ENCODE data around the gene CPSF3.

CPSF3 gene

DNA sequence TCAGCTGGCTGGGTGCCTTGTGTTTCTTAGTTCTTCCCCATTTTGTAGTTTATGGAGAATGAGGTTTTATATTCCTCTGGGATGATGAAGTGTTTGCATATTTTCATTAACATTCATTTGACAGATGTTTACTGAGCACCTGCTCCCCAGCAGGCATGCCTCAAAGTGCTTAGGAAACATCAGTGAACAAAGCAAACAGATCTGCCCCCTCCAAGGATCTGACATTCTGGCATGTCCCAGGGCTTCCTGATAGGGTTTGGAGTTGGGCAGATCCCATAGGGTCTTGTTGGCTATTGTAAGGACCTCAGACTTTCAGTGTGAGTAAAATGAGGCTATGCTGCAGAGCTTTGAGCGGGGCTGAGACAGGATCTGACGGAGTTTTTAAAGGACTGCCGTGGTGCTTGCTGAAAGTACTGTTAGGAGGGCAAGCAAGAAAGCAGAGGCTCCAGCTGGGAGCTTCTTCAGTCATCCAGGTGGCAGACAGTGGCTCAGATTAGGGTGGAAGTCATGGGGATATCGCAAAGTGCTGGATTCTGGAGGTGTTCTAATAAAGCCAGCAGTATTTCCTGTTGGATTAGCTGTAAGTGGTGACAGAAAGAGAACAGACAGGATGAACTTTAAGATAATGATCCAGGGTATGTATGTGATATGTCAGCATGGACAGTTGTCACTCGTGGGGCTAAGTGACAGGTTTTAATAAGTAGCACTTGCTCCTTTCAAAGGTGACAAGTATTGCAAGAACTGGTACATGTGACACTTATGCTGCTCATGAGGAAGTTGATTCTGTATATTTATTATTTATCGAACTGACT lies 39.6 kb downstream of the CPSF3 start:
- DNase-seq (ENCODE audit: low read depth in 2 of 2, low spot score in 1 of 2) = no peak

DNA sequence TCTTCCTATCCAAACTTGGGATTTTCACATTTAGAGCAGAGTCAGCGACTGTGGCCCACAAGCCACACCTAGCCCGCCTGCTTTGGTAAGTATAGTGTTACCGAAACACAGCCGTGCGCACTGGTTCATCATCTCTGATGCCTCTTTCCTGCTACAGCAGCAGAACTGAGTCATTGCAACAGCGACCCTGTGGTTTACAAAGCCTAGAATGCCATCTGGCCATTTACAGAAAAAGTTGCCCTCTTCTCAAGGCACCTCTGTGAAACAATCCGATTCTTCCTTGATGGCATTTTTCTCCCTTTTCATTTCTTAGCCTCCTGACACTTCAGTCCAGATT lies 40.2 kb downstream of the CPSF3 start:
- DNase-seq (ENCODE audit: low read depth in 2 of 2, low spot score in 1 of 2) = no peak

DNA sequence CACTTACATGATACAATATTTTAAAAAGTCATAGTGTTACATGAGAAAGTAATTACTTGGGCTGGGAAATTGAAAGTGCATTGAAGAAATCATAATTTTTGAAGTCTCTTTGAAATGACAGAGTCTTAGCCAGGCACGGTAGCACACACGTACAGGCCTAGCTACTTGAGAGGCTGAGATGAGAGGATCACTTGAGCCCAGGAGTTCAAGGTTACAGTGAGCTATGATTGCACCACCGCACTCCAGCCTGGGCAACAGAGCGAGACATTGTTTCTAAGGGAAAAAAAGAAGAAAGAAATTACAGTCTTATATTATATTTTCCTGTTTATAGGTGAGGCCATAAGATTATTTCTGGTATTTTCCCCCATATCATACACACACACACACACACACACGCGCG lies 41.7 kb downstream of the CPSF3 start:
- DNase-seq (ENCODE audit: low read depth in 2 of 2, low spot score in 1 of 2) = no peak

DNA sequence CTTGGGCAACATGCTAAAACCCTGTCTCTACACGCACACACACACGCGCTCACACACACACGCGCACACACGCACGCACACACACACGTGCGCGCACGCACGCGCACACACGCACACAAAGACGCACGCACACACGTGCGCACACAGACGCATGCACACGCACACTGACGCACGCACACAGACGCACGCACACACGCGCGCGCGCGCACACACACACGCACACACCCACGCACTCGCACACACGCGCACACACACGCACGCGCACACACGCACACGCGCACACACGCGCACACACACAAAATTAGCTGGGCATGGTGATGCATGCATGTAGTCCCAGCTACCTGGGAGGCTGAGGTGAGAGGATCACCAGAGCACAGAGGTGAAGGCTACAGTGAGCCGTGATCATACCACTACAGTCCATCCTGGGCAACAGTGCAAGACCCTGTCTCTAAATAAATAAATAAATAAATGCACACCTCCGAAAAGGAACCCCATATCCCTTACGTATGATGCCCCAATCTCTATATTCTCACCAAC lies 42.8 kb downstream of the CPSF3 start:
- DNase-seq (ENCODE audit: low read depth in 2 of 2, low spot score in 1 of 2) = no peak

DNA sequence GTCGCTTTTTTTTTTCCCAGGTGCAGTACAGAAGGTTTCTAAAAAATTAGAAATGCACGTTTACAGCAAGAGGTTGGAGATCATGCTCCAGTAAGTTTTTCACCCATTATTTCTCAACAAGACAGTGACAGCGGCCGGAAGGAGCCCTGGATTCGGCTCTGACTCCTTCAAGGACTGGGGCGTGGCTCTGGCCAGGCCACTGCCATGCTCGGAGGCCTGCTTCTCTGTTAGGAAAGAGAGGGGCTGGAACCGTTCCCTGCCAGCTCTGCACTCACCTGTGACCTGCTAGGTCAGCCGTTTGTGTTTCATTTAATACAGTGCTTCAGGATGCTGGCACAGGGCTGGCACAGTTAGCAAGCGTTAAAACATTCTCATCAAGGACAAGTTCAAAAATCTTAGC lies 44.2 kb downstream of the CPSF3 start:
- DNase-seq (ENCODE audit: low read depth in 2 of 2, low spot score in 1 of 2) = no peak

DNA sequence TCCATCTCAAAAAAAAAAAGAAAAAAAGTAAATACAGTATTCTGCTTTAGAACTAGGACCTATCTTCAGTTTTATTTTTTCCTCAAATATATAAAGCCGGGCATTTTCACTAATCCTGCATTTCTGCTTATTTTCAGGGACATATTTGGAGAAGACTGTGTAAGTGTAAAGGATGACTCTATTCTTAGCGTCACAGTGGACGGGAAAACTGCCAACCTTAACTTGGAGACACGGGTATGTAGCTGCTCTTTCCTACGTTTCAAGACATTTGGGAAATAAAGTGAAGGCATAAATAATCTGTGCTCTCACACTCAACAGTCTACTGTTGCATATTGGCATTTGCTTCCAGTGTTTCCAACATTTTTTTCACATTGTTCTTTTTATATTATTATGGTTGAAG lies 47.8 kb downstream of the CPSF3 start:
- DNase-seq (ENCODE audit: low read depth in 2 of 2, low spot score in 1 of 2) = no peak

DNA sequence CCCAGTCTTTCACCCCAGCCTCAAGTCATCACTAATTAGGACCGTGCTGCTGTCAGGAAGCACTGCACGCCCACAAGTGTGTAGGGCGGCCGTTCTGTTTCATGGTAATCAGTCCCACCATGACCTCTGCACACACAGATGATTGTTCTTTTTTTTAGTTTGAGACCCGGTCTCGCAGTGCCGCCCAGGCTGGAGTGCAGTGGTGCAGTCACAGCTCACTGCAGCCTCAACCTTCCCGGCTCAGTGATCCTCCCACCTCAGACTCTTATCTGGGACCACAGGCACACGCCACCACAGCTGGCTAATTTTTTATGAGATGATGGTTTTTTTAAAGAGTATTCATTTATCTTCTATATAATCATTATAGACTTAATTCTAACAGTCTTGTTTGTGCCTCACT lies 49.1 kb downstream of the CPSF3 start:
- no peak for DNase-seq (ENCODE audit: low read depth in 2 of 2, low spot score in 1 of 2)

DNA sequence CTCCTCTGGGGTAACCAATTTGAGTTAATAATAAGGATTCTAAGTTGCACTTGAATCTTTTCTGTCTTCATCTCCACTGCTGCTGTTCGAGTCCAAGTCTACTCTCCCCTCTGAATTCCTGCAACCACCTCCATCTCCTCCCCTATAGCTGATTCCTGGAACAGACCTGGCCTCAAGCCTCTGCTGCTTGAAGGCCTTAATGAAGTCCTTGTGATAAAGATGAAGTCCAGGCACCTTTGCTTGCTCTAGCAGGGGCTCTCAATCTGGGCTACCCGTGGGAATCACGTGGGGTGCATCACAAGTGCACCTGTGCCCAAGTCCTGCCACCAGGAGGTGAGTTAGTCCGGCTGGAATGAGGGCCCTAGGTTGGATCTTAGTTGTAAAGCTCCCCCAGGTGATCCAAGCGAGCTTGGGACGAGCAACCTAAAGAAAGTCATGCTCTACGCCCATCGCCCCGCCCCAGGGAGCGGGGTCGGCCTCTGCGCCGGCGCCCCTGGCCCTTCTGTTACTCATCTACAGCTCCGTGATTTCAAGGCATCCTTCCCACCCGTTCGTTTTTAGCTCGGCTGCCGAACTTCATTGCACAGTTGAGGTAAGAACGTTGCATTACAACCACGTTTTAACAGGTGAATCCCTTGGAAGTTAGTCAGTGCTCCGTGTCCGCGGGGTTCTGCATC lies 50.0 kb downstream of the CPSF3 start:
- no peak for DNase-seq (ENCODE audit: low read depth in 2 of 2, low spot score in 1 of 2)

DNA sequence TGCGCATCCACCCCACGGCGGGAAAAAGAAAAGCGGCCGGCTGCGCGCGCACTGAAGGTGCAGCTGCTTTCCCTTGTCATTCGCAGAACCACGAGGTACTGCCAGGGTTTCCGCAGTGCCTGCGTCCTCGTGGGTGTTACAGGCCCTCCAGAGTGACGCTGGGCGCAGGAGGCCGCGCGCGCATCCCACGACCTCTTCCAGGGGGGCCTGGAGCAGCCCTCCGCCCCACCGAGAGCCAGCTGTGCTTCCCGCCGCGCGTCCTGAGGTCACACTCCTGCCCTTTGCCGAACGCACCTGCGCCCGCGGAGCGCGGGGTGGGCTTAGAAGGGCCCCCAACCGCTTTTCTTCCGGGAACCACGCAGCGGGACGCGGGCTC lies 50.5 kb downstream of the CPSF3 start:
- DNase-seq (ENCODE audit: low read depth in 2 of 2, low spot score in 1 of 2) = peak; percentile 27 to 34

DNA sequence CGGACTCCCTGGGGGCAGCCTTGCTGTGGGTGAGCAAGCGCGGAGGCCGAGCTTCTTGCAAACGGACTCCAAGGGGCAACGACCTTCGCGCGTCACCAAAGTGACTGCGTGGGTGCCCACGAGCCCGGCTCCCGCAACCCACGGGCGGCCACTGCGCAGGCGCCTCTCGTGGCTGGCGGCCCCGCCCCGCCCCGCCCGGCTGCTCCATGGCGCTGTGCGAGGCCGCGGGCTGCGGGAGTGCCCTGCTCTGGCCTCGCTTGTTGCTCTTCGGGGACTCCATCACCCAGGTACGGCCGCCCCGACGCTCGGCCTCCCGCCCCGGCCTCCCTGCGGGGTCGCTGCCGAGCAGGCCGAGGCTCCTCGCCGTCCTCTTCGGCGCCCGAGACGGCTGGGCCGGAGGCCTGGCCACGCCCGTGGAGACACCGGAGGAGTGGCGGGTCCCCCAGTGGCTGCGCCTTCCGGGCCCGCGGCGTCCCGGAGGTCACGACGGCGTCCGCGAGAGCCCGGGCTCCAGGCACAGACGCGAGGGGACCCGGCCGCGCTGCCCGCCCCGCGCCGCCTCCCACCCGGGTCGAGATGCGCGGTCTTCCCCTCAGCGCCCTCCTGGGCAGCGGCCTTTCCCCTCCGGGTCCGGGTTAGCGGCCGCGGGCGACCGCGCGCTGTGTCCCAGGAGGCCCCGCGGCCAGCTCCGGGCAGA lies 51.1 kb downstream of the CPSF3 start, which contains the start of gene IAH1:
IAH1 (plus strand) TSS at position 191 of the 697 bp plus-strand sequence; CDS start at position 207, 16 bp downstream.
- DNase-seq (ENCODE audit: low read depth in 2 of 2, low spot score in 1 of 2) = peak; percentile 54 to 66

DNA sequence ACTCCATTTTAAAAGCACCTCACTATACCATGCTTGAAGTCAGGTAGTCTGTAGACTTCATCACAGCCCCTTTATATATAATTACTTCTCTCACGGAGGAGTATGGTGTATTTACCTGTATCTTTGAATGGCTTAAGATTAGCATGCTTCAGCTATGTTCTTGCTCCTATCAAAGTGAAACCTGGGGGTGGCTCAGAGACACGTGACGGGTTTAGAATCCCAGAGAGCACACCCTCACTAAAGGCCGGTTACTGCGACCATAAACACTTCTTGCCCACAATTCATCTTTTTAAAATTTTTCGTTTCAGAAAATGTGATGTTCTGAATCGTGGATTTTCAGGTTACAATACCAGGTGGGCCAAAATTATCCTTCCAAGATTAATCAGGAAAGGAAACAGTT lies 54.5 kb downstream of the CPSF3 start:
- DNase-seq (ENCODE audit: low read depth in 2 of 2, low spot score in 1 of 2) = no peak

DNA sequence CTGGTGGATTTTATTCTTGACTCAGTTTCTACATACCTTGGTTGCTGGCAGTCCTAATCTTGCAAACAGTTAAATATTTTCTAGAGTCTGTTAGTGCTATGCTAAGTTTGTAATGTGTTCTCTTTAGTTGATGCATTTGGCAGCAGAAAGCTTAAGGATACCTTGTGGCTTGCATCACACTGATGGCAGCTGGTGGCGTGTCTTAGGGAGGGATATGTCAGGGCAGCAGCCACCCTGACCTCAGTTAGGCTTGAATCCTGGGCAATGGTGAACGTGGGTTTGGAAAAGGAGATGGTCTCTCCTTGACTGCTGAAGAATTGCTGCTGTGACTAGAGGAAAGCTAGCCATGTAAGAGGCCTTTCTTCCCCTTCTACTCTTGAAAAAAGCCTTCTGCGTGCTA lies 55.1 kb downstream of the CPSF3 start:
- DNase-seq (ENCODE audit: low read depth in 2 of 2, low spot score in 1 of 2) = no peak

DNA sequence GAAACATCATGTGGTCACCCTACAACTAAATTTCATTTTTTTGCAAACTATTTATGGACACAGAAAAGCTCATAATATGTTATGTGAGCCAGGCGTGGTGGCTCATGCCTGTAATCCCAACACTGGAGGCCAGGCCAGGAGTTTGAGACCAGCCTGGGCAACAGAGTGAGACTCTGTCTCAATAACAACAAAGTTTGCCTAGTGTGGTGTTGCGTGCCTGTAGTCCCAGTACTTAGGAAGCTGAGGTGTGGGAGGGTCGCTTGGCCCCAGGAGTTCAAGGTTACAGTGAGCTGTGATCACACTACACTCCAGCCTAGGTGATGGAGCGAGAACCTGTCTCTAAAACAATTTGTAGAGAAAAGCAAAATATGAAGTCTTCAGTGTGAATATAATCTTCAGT lies 56.7 kb downstream of the CPSF3 start:
- no peak for DNase-seq (ENCODE audit: low read depth in 2 of 2, low spot score in 1 of 2)

DNA sequence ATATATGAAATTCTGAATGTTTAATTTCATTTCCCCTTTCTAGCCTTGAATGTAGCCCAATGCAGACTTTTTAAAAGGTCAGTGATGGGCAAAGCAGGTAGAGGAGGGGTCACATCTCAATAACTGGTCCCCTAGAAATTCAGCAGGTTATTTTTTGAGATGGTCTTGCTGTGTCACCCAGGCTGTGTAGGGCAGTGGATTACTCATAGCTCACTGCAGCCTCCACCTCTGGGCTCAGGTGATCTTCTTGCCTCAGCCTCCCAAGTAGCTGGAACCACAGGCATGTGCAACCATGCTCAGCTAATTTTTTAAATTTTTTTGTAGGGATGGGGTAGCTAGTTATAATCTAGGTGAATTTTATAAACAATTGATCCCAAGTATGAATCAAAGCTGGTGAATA lies 59.7 kb downstream of the CPSF3 start:
- DNase-seq (ENCODE audit: low read depth in 2 of 2, low spot score in 1 of 2) = no peak

DNA sequence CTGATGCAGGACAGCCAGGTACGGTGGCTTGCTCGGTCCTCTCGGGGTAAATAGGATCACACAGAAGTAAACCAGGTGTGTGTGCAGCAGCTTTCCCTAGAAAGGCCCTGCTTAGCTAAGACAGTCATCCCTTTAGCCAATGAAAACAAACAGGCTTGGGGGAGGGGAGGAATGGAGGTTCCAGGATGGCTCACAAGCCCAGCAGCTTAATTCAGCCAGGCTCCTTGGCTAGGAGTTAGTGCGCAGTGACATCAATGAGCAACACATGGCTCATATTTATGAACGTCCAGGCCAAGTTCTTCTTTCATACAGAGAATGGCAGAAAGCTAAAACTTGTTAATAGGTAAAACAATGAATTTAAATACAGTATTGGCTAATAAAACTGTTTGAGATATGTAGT lies 61.1 kb downstream of the CPSF3 start:
- DNase-seq (ENCODE audit: low read depth in 2 of 2, low spot score in 1 of 2) = no peak

DNA sequence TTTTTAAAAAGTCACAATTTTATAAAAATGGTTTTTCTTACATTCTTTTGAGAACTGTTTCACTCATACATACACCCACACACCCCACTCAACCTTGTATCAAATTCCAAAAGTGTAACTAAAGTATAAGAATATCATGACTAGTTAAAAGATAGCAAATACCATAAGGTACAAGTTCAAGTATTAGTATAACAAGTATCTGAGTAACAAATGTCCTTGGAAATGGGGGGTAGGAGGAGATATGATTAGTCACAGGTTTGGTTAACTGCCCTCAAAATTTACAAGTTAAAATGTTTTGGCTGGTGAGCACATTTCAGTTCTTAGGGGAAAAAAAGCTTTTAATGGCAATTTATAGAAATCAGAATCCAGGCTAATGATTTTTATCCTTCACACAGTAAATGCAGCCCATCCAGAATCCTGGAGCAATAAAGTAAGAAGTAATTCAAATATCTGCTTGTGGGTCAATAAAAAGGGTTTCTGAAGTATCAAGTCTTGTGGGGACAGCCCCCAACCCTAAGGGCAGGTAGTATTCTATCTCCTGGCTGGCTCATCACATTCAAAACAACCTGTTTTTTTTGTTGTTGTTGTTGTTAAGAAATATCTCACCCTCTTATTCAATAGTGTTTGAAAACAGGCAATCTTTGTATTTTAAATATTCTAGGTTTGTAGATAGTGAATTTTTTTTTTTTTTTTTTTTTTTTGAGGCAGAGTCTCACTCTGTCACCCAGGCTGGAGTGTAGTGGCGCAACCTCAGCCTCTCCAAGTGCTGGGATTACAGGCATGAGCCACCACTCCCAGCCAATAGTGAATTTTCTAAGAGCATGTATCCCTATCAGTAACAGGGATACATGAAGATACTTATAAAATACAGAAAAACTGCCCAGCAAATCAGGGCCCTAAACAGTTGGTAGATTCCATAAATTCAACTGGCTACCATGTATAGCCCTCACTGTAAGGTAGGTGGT lies 65.4 kb downstream of the CPSF3 start:
- DNase-seq (ENCODE audit: low read depth in 2 of 2, low spot score in 1 of 2) = no peak

DNA sequence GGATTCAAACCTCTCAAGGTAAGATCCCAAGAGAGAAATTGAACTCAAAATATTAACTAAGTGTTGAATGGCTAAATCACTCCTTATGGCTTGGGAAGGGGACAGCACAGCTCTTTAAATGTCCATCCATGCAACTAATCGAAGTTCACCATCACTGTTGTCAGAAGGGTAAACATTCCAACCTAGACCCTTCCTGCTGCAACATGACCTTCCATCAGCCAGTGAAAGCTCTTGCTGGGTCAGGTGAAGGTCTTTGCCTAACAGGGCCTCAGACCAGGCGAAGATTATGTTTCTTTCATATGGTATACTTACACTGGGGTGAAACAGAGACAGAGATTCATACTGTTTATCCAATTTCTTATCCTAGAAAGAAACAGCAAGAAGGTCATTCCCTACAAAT lies 67.3 kb downstream of the CPSF3 start:
- DNase-seq (ENCODE audit: low read depth in 2 of 2, low spot score in 1 of 2) = no peak

DNA sequence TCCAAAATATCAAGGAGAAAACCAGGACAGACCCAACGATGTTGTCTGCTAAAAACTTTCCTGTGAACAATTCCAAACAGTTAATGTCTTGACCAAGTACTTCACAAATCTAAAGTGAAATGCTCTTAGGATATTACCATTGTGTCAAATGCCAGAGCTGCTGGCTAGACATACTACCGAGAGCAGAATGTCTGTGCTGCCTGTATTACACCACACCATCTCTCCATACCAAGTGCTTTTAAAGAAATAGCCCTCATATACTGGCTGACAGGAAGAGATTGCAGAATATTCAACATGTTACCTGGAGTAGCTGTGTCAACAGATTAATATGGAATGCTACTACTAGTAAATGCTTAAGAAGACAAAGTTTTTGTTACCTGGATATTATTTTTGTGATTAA lies 69.5 kb downstream of the CPSF3 start:
- DNase-seq (ENCODE audit: low read depth in 2 of 2, low spot score in 1 of 2) = no peak

DNA sequence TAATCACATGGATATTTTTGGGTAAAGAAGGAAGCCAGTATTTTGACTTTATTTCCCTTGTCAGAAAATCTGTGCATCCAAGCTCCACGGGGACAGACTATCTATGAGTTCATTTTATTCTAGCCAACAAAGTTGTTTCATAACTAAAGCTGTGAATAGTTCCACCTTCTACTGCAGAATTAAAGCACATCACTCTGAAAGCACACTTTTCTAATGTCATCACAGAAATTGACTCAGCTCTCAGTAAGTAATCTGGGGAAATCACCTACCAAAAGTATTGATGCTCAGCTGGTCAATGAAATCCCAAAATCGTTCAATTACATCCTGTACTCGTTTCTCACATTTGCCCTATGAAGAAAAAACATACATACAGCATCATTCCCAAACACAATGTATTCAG lies 70.0 kb downstream of the CPSF3 start:
- DNase-seq (ENCODE audit: low read depth in 2 of 2, low spot score in 1 of 2) = no peak

DNA sequence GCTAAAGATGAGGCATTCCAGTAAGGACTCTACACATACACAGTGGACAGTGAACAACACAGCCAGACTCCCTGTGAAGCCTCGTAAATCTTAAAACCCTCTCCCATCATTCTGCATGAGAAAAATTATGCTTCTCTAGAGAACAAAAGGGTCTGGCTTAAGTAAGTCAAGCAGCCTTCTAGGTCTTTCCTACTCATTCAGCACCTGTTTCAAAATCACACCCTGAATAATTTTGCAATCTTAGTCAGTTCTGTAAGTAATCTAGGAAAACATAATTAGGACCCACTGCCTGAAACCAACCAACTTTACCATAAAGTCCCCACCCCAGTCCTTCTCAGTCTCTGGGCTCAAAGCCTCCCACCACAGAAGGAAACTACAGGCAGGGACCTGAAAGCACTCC lies 70.6 kb downstream of the CPSF3 start:
- no peak for DNase-seq (ENCODE audit: low read depth in 2 of 2, low spot score in 1 of 2)

DNA sequence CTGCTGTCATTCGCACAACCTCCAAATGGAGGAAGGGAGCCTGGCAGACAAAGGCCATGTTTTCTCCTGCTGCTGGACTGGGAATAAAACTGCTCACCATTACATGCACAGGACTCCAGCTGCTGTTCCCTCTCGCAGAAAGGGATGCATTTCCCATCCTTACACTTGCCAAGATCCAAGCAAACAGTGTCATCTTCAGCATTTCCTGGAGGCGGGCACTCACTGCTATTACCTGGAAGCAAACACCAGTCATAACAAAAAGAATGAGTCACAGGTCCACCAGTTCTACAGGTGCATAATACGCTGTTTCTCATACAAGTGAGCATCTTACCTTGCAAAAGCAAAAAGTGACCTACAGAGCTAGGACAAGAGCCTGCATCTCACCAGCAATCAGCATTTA lies 73.6 kb downstream of the CPSF3 start:
- no peak for DNase-seq (ENCODE audit: low read depth in 2 of 2, low spot score in 1 of 2)

Measured in stimulated activated CD8-positive, alpha-beta memory T cell treated with anti-CD3 and anti-CD28 coated beads, Interleukin-4, amount 100 ng/mL, for 4 hours (primary cell).